Chondrocyte (in vitro differentiated cells): ENCODE data around the gene PTER. TPM values are rescaled to one million over a fixed set of nuclear protein-coding genes. Genes with fewer than 3 reads are reported as not detected.

Experiments
- DNase-seq: peaks from one replicate; pipeline ENCODE4 v3.0.0; 2021; ENCODE audit warnings: mixed read lengths, low spot score
- H3K27ac Mint-ChIP-seq: one replicate; pipeline ENCODE4 v1.8.0; 2021; ENCODE audit warnings: mild to moderate bottlenecking, moderate library complexity, mixed read lengths; ENCODE audit not compliant: unreplicated experiment
- H3K27me3 Mint-ChIP-seq: 2 replicates; pipeline ENCODE4 v1.8.0; 2021; ENCODE audit warnings: low read depth, mixed read lengths
- H3K36me3 Mint-ChIP-seq: 2 replicates; pipeline ENCODE4 v1.8.0; 2021; ENCODE audit warnings: low read depth, mixed read lengths
- H3K4me1 Mint-ChIP-seq: 2 replicates; pipeline ENCODE4 v1.8.0; 2021; ENCODE audit warnings: low read depth, mild to moderate bottlenecking, mixed read lengths
- H3K4me3 Mint-ChIP-seq: one replicate; pipeline ENCODE4 v1.8.0; 2021; ENCODE audit warnings: mild to moderate bottlenecking, moderate library complexity, mixed read lengths; ENCODE audit not compliant: unreplicated experiment
- H3K9me3 Mint-ChIP-seq: 2 replicates; pipeline ENCODE4 v1.8.0; 2021; ENCODE audit warnings: low read depth, mixed read lengths
- CTCF ChIP-seq: fragments of 200-600 bp; sonication (generic); IDR thresholded peaks from 2 replicates; pipeline ENCODE4 v1.5.0; 2021; ENCODE audit warnings: antibody characterized with exemption, mild to moderate bottlenecking, moderate library complexity
- total RNA-seq: library from RNA; stranded (reverse); gene quantifications from 3 replicates; pipeline ENCODE4 v1.2.1, GENCODE V29; 2021

PTER gene
- total RNA-seq, 1 donor from 2014 or later: 11.7 TPM

GRCh38 chr10:16483241-16483917 is 46.6 kb downstream of the PTER start:
- Mint-ChIP-seq H3K4me3 (no peak overlapping the region), H3K27me3 (no peaks in the 10 kb centered on the region), H3K36me3 (no peaks in the 10 kb centered on the region), H3K9me3 (no peaks in the 10 kb centered on the region), H3K27ac (no peak overlapping the region), H3K4me1 (no peaks in the 10 kb centered on the region)
- no peak for DNase-seq
- no peak for TF ChIP-seq CTCF

- no peak for TF ChIP-seq CTCF
- Mint-ChIP-seq H3K27me3 (no peaks in the 10 kb centered on the region), H3K36me3 (no peaks in the 10 kb centered on the region), H3K27ac (no peak overlapping the region), H3K4me3 (no peak overlapping the region), H3K4me1 (no peaks in the 10 kb centered on the region), H3K9me3 (peaks cover 4% of the 10 kb centered on the region)
- no peak for DNase-seq
Observed at GRCh38 chr10:16490511-16490910, 53.7 kb downstream of the PTER start.

- Mint-ChIP-seq H3K27ac (no peak overlapping the region), H3K27me3 (no peaks in the 10 kb centered on the region), H3K36me3 (no peaks in the 10 kb centered on the region), H3K4me1 (no peaks in the 10 kb centered on the region), H3K4me3 (no peak overlapping the region), H3K9me3 (peaks cover 4% of the 10 kb centered on the region)
- TF ChIP-seq CTCF: no peak
- DNase-seq: no peak
Observed at GRCh38 chr10:16491933-16492332, 55.1 kb downstream of the PTER start.

- Mint-ChIP-seq H3K4me3 (no peak overlapping the region), H3K9me3 (peaks cover under 1% of the 10 kb centered on the region), H3K4me1 (peaks cover 5% of the 10 kb centered on the region), H3K36me3 (no peaks in the 10 kb centered on the region), H3K27ac (no peak overlapping the region), H3K27me3 (no peaks in the 10 kb centered on the region)
- no peak for DNase-seq
- no peak for TF ChIP-seq CTCF
Observed at GRCh38 chr10:16493884-16494536, 57.2 kb downstream of the PTER start.

- H3K27ac Mint-ChIP-seq: no peak overlapping the region
- no peaks in the 10 kb centered on the region for H3K27me3 Mint-ChIP-seq
- H3K4me1 Mint-ChIP-seq: peaks cover 5% of the 10 kb centered on the region
- no peaks in the 10 kb centered on the region for H3K36me3 Mint-ChIP-seq
- no peak for TF ChIP-seq CTCF
- H3K4me3 Mint-ChIP-seq: no peak overlapping the region
- no peak for DNase-seq
- H3K9me3 Mint-ChIP-seq: no peaks in the 10 kb centered on the region
Observed at GRCh38 chr10:16497911-16498310, 61.1 kb downstream of the PTER start.
